SK-N-SH (cell line): ENCODE data around the gene SRRM4. TPM values are rescaled to one million over a fixed set of nuclear protein-coding genes. Genes with fewer than 3 reads are reported as not detected.

Experiments used
- CTCF ChIA-PET: fragments of 300-600, 350-600 bp; formaldehyde crosslinking; extraction: SDS; loops from one replicate; lab custom pipeline; 2021; lab: Yijun Ruan, JAX
- POLR2A ChIA-PET: fragments of 350-600 bp; sonication (Branson Sonifier 250); formaldehyde crosslinking; extraction: SDS; loops from one replicate; lab custom pipeline; 2020; ENCODE audit warnings: antibody characterized with exemption, inconsistent platforms; lab: Yijun Ruan, JAX
- DNase-seq: peaks from one replicate; pipeline ENCODE4 v3.0.0; 2012
- H2AFZ ChIP-seq: fragments of 200-600 bp; sonication (generic); 2 replicates; pipeline ENCODE4 v1.8.1; 2016; ENCODE audit warnings: antibody characterized with exemption, mild to moderate bottlenecking, low read depth
- H3F3A ChIP-seq: fragments of 200-600 bp; sonication (generic); replicated peaks from 2 replicates; pipeline ENCODE3; 2016; ENCODE audit warnings: antibody characterized with exemption, mild to moderate bottlenecking; ENCODE audit not compliant: insufficient read depth
- H3K27ac ChIP-seq, 2 experiments: fragments of 200-500 bp in 1 of 2; fragments of 200-600 bp in 1 of 2; sonication (Bioruptor generic) in 1 of 2; sonication (generic), shearing (Covaris generic) in 1 of 2; 2 replicates each; pipeline versions ENCODE4 v1.5.1 to v1.6.1; 2014 to 2016; ENCODE audit warnings: low read depth in 2 of 2, inconsistent platforms in 1 of 2, low read length in 1 of 2, mild to moderate bottlenecking in 1 of 2, mixed read lengths in 1 of 2
- H3K27me3 ChIP-seq: fragments of 200-600 bp; sonication (generic), shearing (Covaris generic); 2 replicates; pipeline ENCODE4 v1.6.1; 2016; ENCODE audit warnings: mixed run types; ENCODE audit not compliant: insufficient read depth
- H3K36me3 ChIP-seq, 2 experiments: fragments of 200-500 bp in 1 of 2; fragments of 200-600 bp in 1 of 2; sonication (Bioruptor generic) in 1 of 2; sonication (generic) in 1 of 2; replicated peaks in 1 of 2; 2 replicates each; pipeline versions ENCODE3 to v1.5.1; 2014 to 2016; ENCODE audit warnings: low read length in 1 of 2, mild to moderate bottlenecking in 1 of 2; ENCODE audit not compliant: insufficient read depth in 2 of 2, control insufficient read depth in 1 of 2
- H3K4me1 ChIP-seq, 2 experiments: fragments of 200-500 bp in 1 of 2; fragments of 200-600 bp in 1 of 2; sonication (Bioruptor generic) in 1 of 2; sonication (generic), shearing (Covaris generic) in 1 of 2; 2 replicates each; pipeline versions ENCODE4 v1.5.1 to v1.6.1; 2014 to 2016; ENCODE audit warnings: low read depth in 1 of 2, low read length in 1 of 2, mixed run types in 1 of 2; ENCODE audit not compliant: insufficient read depth in 2 of 2, control insufficient read depth in 1 of 2
- H3K4me2 ChIP-seq: fragments of 200-600 bp; sonication (generic), shearing (Covaris generic); 2 replicates; pipeline ENCODE4 v1.6.1; 2017; ENCODE audit warnings: mixed run types
- H3K4me3 ChIP-seq, 2 experiments: fragments of 200-500 bp in 1 of 2; fragments of 200-600 bp in 1 of 2; sonication (Bioruptor generic) in 1 of 2; sonication (generic), shearing (Covaris generic) in 1 of 2; 2 replicates each; pipeline versions ENCODE4 v1.5.1 to v1.8.1; 2014 to 2016; ENCODE audit warnings: low read depth in 2 of 2, inconsistent platforms in 1 of 2, low read length in 1 of 2, mild to moderate bottlenecking in 1 of 2, mixed read lengths in 1 of 2, moderate library complexity in 1 of 2
- H3K79me2 ChIP-seq: fragments of 200-600 bp; sonication (generic); 2 replicates; pipeline ENCODE4 v1.8.1; 2017; ENCODE audit warnings: mild to moderate bottlenecking; ENCODE audit not compliant: insufficient read depth
- H3K9ac ChIP-seq: fragments of 200-600 bp; sonication (generic); 2 replicates; pipeline ENCODE4 v1.6.1; 2017; ENCODE audit warnings: mixed run types
- H3K9me2 ChIP-seq: fragments of 200-600 bp; sonication (generic); 2 replicates; pipeline ENCODE4 v1.6.1; 2017; ENCODE audit warnings: mixed run types
- H3K9me3 ChIP-seq: fragments of 200-600 bp; sonication (generic); 2 replicates; pipeline ENCODE4 v1.6.1; 2017; ENCODE audit warnings: mixed run types, mild to moderate bottlenecking, moderate library complexity
- H4K20me1 ChIP-seq: fragments of 200-600 bp; sonication (generic); 2 replicates; pipeline ENCODE4 v1.6.1; 2017; ENCODE audit warnings: mild to moderate bottlenecking, mixed run types; ENCODE audit not compliant: insufficient read depth
- CHD2 ChIP-seq: fragments of 150-350 bp; IDR thresholded peaks from 2 replicates; pipeline ENCODE4 v1.6.1; 2018; ENCODE audit warnings: low read length; ENCODE audit not compliant: partially characterized antibody
- ELF1 ChIP-seq: IDR thresholded peaks from 2 replicates; pipeline ENCODE4 v1.4.0; 2012
- EZH2phosphoT487 ChIP-seq: fragments of 200-600 bp; sonication (generic); IDR thresholded peaks from 2 replicates; pipeline ENCODE4 v1.6.1; 2017; ENCODE audit warnings: low read depth, mixed run types, mild to moderate bottlenecking, antibody characterized with exemption, moderate library complexity, borderline replicate concordance
- FOXJ3 ChIP-seq: sonication (generic); formaldehyde crosslinking; IDR thresholded peaks from 2 replicates; pipeline ENCODE4 v1.5.1; 2020; ENCODE audit warnings: mild to moderate bottlenecking, missing genetic modification reagents
- FOXM1 ChIP-seq: IDR thresholded peaks from 2 replicates; pipeline ENCODE4 v1.4.0; 2012; ENCODE audit warnings: low read depth, mild to moderate bottlenecking
- GATA2 ChIP-seq: sonication (generic); formaldehyde crosslinking; IDR thresholded peaks from 2 replicates; pipeline ENCODE4 v1.5.0; 2020; ENCODE audit warnings: mild to moderate bottlenecking, missing genetic modification reagents
- JUND ChIP-seq: IDR thresholded peaks from 2 replicates; pipeline ENCODE4 v1.4.0; 2012
- MEF2A ChIP-seq: IDR thresholded peaks from 2 replicates; pipeline ENCODE4 v1.4.0; 2012; ENCODE audit warnings: low read depth, borderline replicate concordance
- NFIC ChIP-seq: IDR thresholded peaks from 2 replicates; pipeline ENCODE4 v1.4.0; 2012; ENCODE audit warnings: borderline replicate concordance
- POLR2AphosphoS5 ChIP-seq: IDR thresholded peaks from 2 replicates; pipeline ENCODE4 v1.6.1; 2012; ENCODE audit warnings: low read depth, low read length
- RCOR1 ChIP-seq: fragments of 150-350 bp; IDR thresholded peaks from 2 replicates; pipeline ENCODE4 v1.6.1; 2017; ENCODE audit warnings: antibody characterized with exemption, low read length
- RFX5 ChIP-seq: IDR thresholded peaks from 2 replicates; pipeline ENCODE4 v1.6.1; 2012; ENCODE audit warnings: mild to moderate bottlenecking, improper control_type of control experiment, low read length
- RXRA ChIP-seq: IDR thresholded peaks from 2 replicates; pipeline ENCODE4 v1.4.0; 2012; ENCODE audit warnings: low read depth, mild to moderate bottlenecking, borderline replicate concordance
- SIN3A ChIP-seq: IDR thresholded peaks from 2 replicates; pipeline ENCODE4 v1.6.1; 2012; ENCODE audit warnings: low read depth, mild to moderate bottlenecking, low read length, moderate library complexity, borderline replicate concordance
- SMC3 ChIP-seq: IDR thresholded peaks from 2 replicates; pipeline ENCODE4 v1.6.1; 2012; ENCODE audit warnings: low read depth, low read length, improper control_type of control experiment
- TCF12 ChIP-seq: IDR thresholded peaks from 2 replicates; pipeline ENCODE4 v1.4.0; 2012
- TEAD4 ChIP-seq: IDR thresholded peaks from 2 replicates; pipeline ENCODE4 v1.4.0; 2012; ENCODE audit warnings: mild to moderate bottlenecking, borderline replicate concordance; ENCODE audit not compliant: insufficient read depth
- YY1 ChIP-seq: IDR thresholded peaks from 2 replicates; pipeline ENCODE4 v1.4.0; 2012; ENCODE audit warnings: low read depth, mild to moderate bottlenecking
- WGBS: methylation state at CpG from one replicate; pipeline ENCODE4 v1.1.6; 2017; ENCODE audit warnings: low lambda C conversion rate; 5-methylcytosine and 5-hydroxymethylcytosine counted together
- polyA plus RNA-seq, 3 experiments: library from polyadenylated mRNA; depleted of rRNA; stranded (reverse); fragments of >200 nt; gene quantifications; 2 replicates each; pipeline ENCODE4 v1.2.3, GENCODE V29; 2012
- TF ChIP-seq, protein P1 (sequence below): IDR thresholded peaks from 2 replicates; pipeline ENCODE4 v1.4.0; 2012; ENCODE audit warnings: low read depth, borderline replicate concordance
- TF ChIP-seq, protein P2 (sequence below): IDR thresholded peaks from 2 replicates; pipeline ENCODE4 v1.4.0; 2012; ENCODE audit warnings: low read depth
- TF ChIP-seq, protein P3 (sequence below): fragments of 200-600 bp; sonication (generic); IDR thresholded peaks from 2 replicates; pipeline ENCODE4 v1.6.1; 2017; ENCODE audit warnings: antibody characterized with exemption, mild to moderate bottlenecking, moderate library complexity
- TF ChIP-seq, protein P4 (sequence below): fragments of 150-350 bp; IDR thresholded peaks from 2 replicates; pipeline ENCODE4 v1.6.1; 2016; ENCODE audit warnings: mild to moderate bottlenecking, low read depth, low read length
- TF ChIP-seq, protein P5 (sequence below): IDR thresholded peaks from 2 replicates; pipeline ENCODE4; 2012

The SRRM4 gene
- polyA plus RNA-seq, 1 of the 3 experiments (the other 2 are of a cell fraction): 0.03 TPM

DNA sequence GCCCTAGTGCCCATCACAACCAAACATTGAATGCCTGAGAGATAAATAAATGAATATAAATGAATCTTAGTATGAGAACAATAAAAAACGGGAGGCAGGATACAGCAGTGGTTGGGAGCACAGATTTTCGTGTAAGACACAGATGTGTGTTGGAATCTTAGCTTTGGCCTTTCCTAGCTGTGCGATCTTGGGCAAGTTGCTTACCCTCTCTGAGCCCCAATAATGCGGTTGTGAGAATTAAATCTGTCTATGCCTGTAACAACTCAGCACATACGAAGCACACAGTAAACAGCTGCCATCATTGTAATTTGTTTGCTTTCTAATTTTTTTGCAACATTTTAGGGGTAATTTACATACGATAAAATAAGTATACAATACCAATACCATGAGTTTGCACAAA, 89.8 kb downstream of the SRRM4 start:
- Histone ChIP-seq H3K36me3 (no peaks in the 10 kb centered on the region), H3K9me2 (no peaks in the 10 kb centered on the region), H4K20me1 (no peaks in the 10 kb centered on the region), H2AFZ (no peak overlapping the region), H3K4me3 (no peak overlapping the region), H3K4me2 (no peak overlapping the region), H3K9ac (no peak overlapping the region), H3K27me3 (no peaks in the 10 kb centered on the region), H3K27ac (peak overlapping the region in 1 of 2 experiments; percentile 99; a peak in 2 of 4 replicates), H3K4me1 (peaks cover 0 to 60% of the 10 kb centered on the region in 2 experiments; a peak in 2 of 4 replicates), H3K9me3 (no peaks in the 10 kb centered on the region), H3K79me2 (no peaks in the 10 kb centered on the region), H3F3A (no peaks in the 10 kb centered on the region)
- no peak for TF ChIP-seq TCF12
- TF ChIP-seq SIN3A: no peak
- WGBS: 29% methylated on average over 6 of the region's 6 CpGs
- ChIA-PET POLR2A (interaction anchor here (1.8 to 3.0 kb wide), 3 partner anchors 12 to 65 kb away, joined by 10 to 17 read pairs (median 10); no protein-coding TSS in a partner anchor), CTCF (interaction anchor here (1.1 to 1.3 kb wide), 3 partner anchors 29 to 357 kb away, joined by 3 to 6 read pairs (median 3); no protein-coding TSS in a partner anchor)
- DNase-seq: no peak

DNA sequence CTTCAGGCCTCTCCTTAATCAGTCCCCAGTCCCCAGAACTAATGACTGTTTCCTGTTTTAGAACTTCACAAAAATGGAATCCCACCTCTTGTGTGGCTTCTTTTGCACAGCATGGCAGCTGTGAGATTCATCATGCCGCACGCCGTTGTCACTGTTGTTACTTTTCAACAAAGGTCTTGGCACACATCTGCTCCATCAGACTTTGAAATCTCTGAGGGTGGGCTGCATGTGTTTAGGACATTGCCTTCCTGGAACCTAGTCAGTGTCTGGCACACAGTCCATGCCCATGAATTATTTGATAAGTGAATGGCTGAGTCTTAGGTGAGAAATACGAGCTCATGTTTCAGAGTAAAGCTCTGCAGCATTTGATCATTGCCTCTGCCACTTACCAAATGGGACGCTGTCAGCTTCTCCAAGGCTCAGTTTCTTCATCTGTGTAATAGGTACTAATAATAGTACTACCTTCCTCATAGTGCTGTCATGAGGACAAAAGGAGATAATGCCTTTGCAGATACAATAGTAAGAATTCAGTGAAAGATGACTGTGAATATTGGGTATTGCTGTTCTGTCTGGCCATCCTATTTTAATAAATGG, 90.4 kb downstream of the SRRM4 start:
- Histone ChIP-seq H3K27ac (peak overlapping the region in 1 of 2 experiments; percentile 99; a peak in 2 of 4 replicates), H3K9me3 (no peaks in the 10 kb centered on the region), H3K4me3 (no peak overlapping the region; a peak in 1 of 4 replicates), H3F3A (no peaks in the 10 kb centered on the region), H3K36me3 (no peaks in the 10 kb centered on the region), H3K9me2 (no peaks in the 10 kb centered on the region), H3K4me2 (no peak overlapping the region), H3K27me3 (no peaks in the 10 kb centered on the region), H4K20me1 (no peaks in the 10 kb centered on the region), H3K79me2 (no peaks in the 10 kb centered on the region), H2AFZ (no peak overlapping the region), H3K4me1 (peaks cover 0 to 58% of the 10 kb centered on the region in 2 experiments; a peak in 2 of 4 replicates), H3K9ac (no peak overlapping the region)
- WGBS: 13% methylated on average over 5 of the region's 5 CpGs
- CTCF ChIA-PET: interaction anchor here (1.0 to 1.3 kb wide), 6 partner anchors 12 to 357 kb away, joined by 3 to 6 read pairs (median 4); no protein-coding TSS in a partner anchor
- DNase-seq: peak; percentile 27
- POLR2A ChIA-PET: interaction anchor here (0.7 to 3.0 kb wide), 5 partner anchors 11 to 90 kb away, joined by 3 to 17 read pairs (median 10); partner anchors contain the start of gene SRRM4
- TF ChIP-seq SMC3 (no peak), RCOR1 (peak; percentile 79), POLR2AphosphoS5 (no peak), MEF2A (no peak), EZH2phosphoT487 (no peak), NFIC (no peak), JUND (no peak), CHD2 (no peak), TEAD4 (no peak), FOXJ3 (CRISPR knock-in tag) (peak; percentile 50; the same call in 1 of the 2 replicates), RFX5 (no peak), ELF1 (no peak), GATA2 (peak; percentile 84), FOXM1 (no peak), YY1 (no peak), RXRA (no peak)
- TF ChIP-seq, protein P1, sequence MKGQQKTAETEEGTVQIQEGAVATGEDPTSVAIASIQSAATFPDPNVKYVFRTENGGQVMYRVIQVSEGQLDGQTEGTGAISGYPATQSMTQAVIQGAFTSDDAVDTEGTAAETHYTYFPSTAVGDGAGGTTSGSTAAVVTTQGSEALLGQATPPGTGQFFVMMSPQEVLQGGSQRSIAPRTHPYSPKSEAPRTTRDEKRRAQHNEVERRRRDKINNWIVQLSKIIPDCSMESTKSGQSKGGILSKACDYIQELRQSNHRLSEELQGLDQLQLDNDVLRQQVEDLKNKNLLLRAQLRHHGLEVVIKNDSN: no peak
- TF ChIP-seq, protein P2, sequence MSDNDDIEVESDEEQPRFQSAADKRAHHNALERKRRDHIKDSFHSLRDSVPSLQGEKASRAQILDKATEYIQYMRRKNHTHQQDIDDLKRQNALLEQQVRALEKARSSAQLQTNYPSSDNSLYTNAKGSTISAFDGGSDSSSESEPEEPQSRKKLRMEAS: no peak
- TF ChIP-seq, protein P3, sequence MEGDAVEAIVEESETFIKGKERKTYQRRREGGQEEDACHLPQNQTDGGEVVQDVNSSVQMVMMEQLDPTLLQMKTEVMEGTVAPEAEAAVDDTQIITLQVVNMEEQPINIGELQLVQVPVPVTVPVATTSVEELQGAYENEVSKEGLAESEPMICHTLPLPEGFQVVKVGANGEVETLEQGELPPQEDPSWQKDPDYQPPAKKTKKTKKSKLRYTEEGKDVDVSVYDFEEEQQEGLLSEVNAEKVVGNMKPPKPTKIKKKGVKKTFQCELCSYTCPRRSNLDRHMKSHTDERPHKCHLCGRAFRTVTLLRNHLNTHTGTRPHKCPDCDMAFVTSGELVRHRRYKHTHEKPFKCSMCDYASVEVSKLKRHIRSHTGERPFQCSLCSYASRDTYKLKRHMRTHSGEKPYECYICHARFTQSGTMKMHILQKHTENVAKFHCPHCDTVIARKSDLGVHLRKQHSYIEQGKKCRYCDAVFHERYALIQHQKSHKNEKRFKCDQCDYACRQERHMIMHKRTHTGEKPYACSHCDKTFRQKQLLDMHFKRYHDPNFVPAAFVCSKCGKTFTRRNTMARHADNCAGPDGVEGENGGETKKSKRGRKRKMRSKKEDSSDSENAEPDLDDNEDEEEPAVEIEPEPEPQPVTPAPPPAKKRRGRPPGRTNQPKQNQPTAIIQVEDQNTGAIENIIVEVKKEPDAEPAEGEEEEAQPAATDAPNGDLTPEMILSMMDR: no peak
- TF ChIP-seq, protein P4, sequence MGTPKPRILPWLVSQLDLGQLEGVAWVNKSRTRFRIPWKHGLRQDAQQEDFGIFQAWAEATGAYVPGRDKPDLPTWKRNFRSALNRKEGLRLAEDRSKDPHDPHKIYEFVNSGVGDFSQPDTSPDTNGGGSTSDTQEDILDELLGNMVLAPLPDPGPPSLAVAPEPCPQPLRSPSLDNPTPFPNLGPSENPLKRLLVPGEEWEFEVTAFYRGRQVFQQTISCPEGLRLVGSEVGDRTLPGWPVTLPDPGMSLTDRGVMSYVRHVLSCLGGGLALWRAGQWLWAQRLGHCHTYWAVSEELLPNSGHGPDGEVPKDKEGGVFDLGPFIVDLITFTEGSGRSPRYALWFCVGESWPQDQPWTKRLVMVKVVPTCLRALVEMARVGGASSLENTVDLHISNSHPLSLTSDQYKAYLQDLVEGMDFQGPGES: no peak
- TF ChIP-seq, protein P5, sequence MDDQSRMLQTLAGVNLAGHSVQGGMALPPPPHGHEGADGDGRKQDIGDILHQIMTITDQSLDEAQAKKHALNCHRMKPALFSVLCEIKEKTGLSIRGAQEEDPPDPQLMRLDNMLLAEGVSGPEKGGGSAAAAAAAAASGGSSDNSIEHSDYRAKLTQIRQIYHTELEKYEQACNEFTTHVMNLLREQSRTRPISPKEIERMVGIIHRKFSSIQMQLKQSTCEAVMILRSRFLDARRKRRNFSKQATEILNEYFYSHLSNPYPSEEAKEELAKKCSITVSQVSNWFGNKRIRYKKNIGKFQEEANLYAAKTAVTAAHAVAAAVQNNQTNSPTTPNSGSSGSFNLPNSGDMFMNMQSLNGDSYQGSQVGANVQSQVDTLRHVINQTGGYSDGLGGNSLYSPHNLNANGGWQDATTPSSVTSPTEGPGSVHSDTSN: no peak
